Panc1 (cell line): ENCODE data around the gene ARHGAP33. TPM values are rescaled to one million over a fixed set of nuclear protein-coding genes. Genes with fewer than 3 reads are reported as not detected.

Source experiments
- ATAC-seq: fragments of 200-7000 bp; cut with Tn5 transposase; 2 replicates; pipeline ENCODE4 v1.9.1; 2020; ENCODE audit warnings: mild to moderate bottlenecking, moderate library complexity
- BruUV-seq: library from RNA; stranded (reverse); fragments of 400-500 nt; replicated peaks from 2 replicates; lab custom pipeline; 2021; lab: Mats Ljungman, UMichigan
- CTCF ChIA-PET: fragments of 300-600 bp; sonication (Branson Sonifier 250); formaldehyde crosslinking; loops from one replicate; lab custom pipeline; 2022; ENCODE audit warnings: antibody characterized with exemption; lab: Charles Lee
- POLR2A ChIA-PET: fragments of 300-600 bp; sonication (Branson Sonifier 250); formaldehyde crosslinking; loops from one replicate; lab custom pipeline; 2022; ENCODE audit warnings: antibody characterized with exemption; lab: Charles Lee
- DNase-seq: peaks from one replicate; pipeline ENCODE4 v3.0.0-alpha.2; 2010; ENCODE audit warnings: low read depth, low spot score
- H3K27ac ChIP-seq: 2 replicates; pipeline ENCODE4 v1.5.1; 2011; ENCODE audit warnings: mild to moderate bottlenecking, low read length, inconsistent platforms
- H3K27me3 ChIP-seq: fragments of 200-500 bp; sonication (Bioruptor generic); 2 replicates; pipeline ENCODE4 v1.6.0; 2014; ENCODE audit warnings: low read length, inconsistent platforms; ENCODE audit not compliant: control insufficient read depth, insufficient read depth
- H3K36me3 ChIP-seq: fragments of 200-500 bp; sonication (Bioruptor generic); 2 replicates; pipeline ENCODE4 v1.5.1; 2014; ENCODE audit warnings: inconsistent platforms, mild to moderate bottlenecking, low read length, moderate library complexity; ENCODE audit not compliant: control insufficient read depth, insufficient read depth
- H3K4me1 ChIP-seq: 2 replicates; pipeline ENCODE4 v1.5.1; 2011; ENCODE audit warnings: inconsistent platforms, mild to moderate bottlenecking, low read length, moderate library complexity; ENCODE audit not compliant: control insufficient read depth, insufficient read depth
- H3K4me3 ChIP-seq, 2 experiments: 2 replicates each; pipeline ENCODE4 v1.5.1; 2011 to 2012; ENCODE audit warnings: low read depth in 2 of 2, low read length in 2 of 2, mild to moderate bottlenecking in 2 of 2, inconsistent platforms in 1 of 2, moderate library complexity in 1 of 2
- H3K9me3 ChIP-seq: fragments of 200-500 bp; sonication (Bioruptor generic); 2 replicates; pipeline ENCODE4 v1.5.1; 2014; ENCODE audit warnings: low read depth, mild to moderate bottlenecking, inconsistent platforms, low read length, moderate library complexity; ENCODE audit not compliant: control insufficient read depth, insufficient read depth
- CTCF ChIP-seq: fragments of 450-650 bp; IDR thresholded peaks from 2 replicates; pipeline ENCODE4 v1.5.1; 2017; ENCODE audit warnings: mild to moderate bottlenecking
- POLR2AphosphoS5 ChIP-seq: IDR thresholded peaks from 2 replicates; pipeline ENCODE4 v1.6.1; 2012; ENCODE audit warnings: mild to moderate bottlenecking, low read depth, low read length, moderate library complexity
- SIN3A ChIP-seq: IDR thresholded peaks from 2 replicates; pipeline ENCODE4 v1.6.1; 2012; ENCODE audit warnings: low read depth, mild to moderate bottlenecking, low read length, moderate library complexity, borderline replicate concordance; ENCODE audit not compliant: insufficient read depth
- TCF7L2 ChIP-seq: IDR thresholded peaks from 2 replicates; pipeline ENCODE4 v1.6.1; 2011; ENCODE audit warnings: mild to moderate bottlenecking, low read depth, low read length, inconsistent platforms
- in situ Hi-C: cut with HindIII; loops from 2 replicates; pipeline ENCODE4 v1.10.0; 2016; ENCODE audit warnings: low sequenced_read_pairs, low pct_unique_long_range_greater_than_20kb
- intact Hi-C: fragments of 100-400 bp; cut with micrococcal nuclease; formaldehyde crosslinking; loops from one replicate; pipeline ENCODE4 v1.10.0; 2022; ENCODE audit not compliant: unreplicated experiment
- total RNA-seq: library from RNA; stranded (reverse); gene quantifications from one replicate; pipeline ENCODE4 v1.2.1, GENCODE V29; 2021; ENCODE audit not compliant: unreplicated experiment
- TF ChIP-seq, protein P1 (sequence below), 2 experiments: IDR thresholded peaks; 2 replicates each; pipeline ENCODE4 v1.6.1; 2011 to 2012; ENCODE audit warnings: low read depth in 2 of 2, control low read depth in 1 of 2, low read length in 1 of 2, mild to moderate bottlenecking in 1 of 2, moderate library complexity in 1 of 2; ENCODE audit not compliant: insufficient read depth in 1 of 2

ARHGAP33 gene
- total RNA-seq, 1 experiment from 2014 or later = 35.8 TPM

DNA sequence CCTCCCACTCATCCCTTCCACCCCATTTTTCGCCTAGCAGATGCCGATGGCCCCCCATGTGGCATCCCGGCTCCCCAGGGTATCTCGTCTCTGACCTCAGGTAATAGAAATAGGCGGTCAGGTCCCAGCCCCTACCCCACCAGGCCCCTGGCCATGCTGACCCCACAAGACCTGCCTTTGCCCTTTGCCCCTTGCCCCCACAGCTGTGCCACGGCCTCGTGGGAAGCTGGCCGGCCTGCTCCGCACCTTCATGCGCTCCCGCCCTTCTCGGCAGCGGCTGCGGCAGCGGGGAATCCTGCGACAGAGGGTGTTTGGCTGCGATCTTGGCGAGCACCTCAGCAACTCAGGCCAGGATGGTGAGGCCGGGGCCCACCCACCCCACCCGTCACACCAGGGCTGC is 5.4 kb downstream of the ARHGAP33 start:
- H3K9me3 ChIP-seq = no peaks in the 10 kb centered on the region
- ATAC-seq (no peak), DNase-seq (no peak)
- no peaks in the 10 kb centered on the region for H3K36me3 ChIP-seq
- ChIA-PET POLR2A (interaction anchor here (0.6 kb wide), 1 partner anchor 12 kb away, joined by 4 read pairs; no protein-coding TSS in a partner anchor), CTCF (no interaction called here)
- H3K27me3 ChIP-seq = no peaks in the 10 kb centered on the region
- intact Hi-C loops (no loop called here), in situ Hi-C loops (no loop called here)
- H3K4me3 ChIP-seq = no peak overlapping the region
- TF ChIP-seq SIN3A (no peak), POLR2AphosphoS5 (no peak), CTCF (no peak), TCF7L2 (no peak)
- TF ChIP-seq, protein P1, sequence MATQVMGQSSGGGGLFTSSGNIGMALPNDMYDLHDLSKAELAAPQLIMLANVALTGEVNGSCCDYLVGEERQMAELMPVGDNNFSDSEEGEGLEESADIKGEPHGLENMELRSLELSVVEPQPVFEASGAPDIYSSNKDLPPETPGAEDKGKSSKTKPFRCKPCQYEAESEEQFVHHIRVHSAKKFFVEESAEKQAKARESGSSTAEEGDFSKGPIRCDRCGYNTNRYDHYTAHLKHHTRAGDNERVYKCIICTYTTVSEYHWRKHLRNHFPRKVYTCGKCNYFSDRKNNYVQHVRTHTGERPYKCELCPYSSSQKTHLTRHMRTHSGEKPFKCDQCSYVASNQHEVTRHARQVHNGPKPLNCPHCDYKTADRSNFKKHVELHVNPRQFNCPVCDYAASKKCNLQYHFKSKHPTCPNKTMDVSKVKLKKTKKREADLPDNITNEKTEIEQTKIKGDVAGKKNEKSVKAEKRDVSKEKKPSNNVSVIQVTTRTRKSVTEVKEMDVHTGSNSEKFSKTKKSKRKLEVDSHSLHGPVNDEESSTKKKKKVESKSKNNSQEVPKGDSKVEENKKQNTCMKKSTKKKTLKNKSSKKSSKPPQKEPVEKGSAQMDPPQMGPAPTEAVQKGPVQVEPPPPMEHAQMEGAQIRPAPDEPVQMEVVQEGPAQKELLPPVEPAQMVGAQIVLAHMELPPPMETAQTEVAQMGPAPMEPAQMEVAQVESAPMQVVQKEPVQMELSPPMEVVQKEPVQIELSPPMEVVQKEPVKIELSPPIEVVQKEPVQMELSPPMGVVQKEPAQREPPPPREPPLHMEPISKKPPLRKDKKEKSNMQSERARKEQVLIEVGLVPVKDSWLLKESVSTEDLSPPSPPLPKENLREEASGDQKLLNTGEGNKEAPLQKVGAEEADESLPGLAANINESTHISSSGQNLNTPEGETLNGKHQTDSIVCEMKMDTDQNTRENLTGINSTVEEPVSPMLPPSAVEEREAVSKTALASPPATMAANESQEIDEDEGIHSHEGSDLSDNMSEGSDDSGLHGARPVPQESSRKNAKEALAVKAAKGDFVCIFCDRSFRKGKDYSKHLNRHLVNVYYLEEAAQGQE (IDR thresholded peaks at IDR 0.05; ENCODE audit: insufficient read depth in 1 of 2, low read depth in 2 of 2, low read length in 1 of 2) = no peak
- H3K4me1 ChIP-seq = peaks cover 7% of the 10 kb centered on the region; the same call in 1 of the 2 replicates
- H3K27ac ChIP-seq = no peak overlapping the region
- BruUV-seq = no TSS peak

GRCh38 chr19:35781650-35782049 is 6.3 kb downstream of the ARHGAP33 start:
- ChIA-PET POLR2A (no interaction called here), CTCF (no interaction called here)
- DNase-seq (no peak), ATAC-seq (no peak)
- intact Hi-C loops (no loop called here), in situ Hi-C loops (no loop called here)
- Histone ChIP-seq H3K27ac (no peak overlapping the region), H3K9me3 (no peaks in the 10 kb centered on the region), H3K36me3 (no peaks in the 10 kb centered on the region), H3K4me3 (no peak overlapping the region), H3K27me3 (no peaks in the 10 kb centered on the region), H3K4me1 (peaks cover 1% of the 10 kb centered on the region; the same call in 1 of the 2 replicates)
- BruUV-seq = no TSS peak
- TF ChIP-seq, protein P1 (IDR thresholded peaks at IDR 0.05; ENCODE audit: insufficient read depth in 1 of 2, low read depth in 2 of 2, low read length in 1 of 2) = no peak
- TF ChIP-seq TCF7L2 = no peak
- TF ChIP-seq SIN3A = no peak
- TF ChIP-seq POLR2AphosphoS5 = no peak
- no peak for TF ChIP-seq CTCF
